Liver (tissue), 9 donors: ENCODE data around the gene P2RX7. TPM values are rescaled to one million over a fixed set of nuclear protein-coding genes. Genes with fewer than 3 reads are reported as not detected.

Experiments
- DNase-seq: peaks from one replicate; pipeline ENCODE4 v3.0.0-alpha.2; 2017; ENCODE audit warnings: low spot score
- H3K27ac ChIP-seq, 2 donors: one replicate each; pipeline ENCODE4 v1.7.0; 2013; ENCODE audit warnings: inconsistent platforms in 2 of 2, low read length in 2 of 2, control low read depth in 1 of 2, low read depth in 1 of 2, mild to moderate bottlenecking in 1 of 2
- H3K27me3 ChIP-seq, 4 donors: one replicate each; pipeline versions ENCODE4 v1.6.1 to v1.7.0; 2013; ENCODE audit warnings: low read length in 3 of 4, inconsistent platforms in 1 of 4, mild to moderate bottlenecking in 1 of 4, moderate library complexity in 1 of 4; ENCODE audit not compliant: control insufficient read depth in 4 of 4, insufficient read depth in 4 of 4
- H3K36me3 ChIP-seq, 4 donors: one replicate each; pipeline versions ENCODE4 v1.6.1 to v1.7.0; 2013; ENCODE audit warnings: low read length in 3 of 4, mild to moderate bottlenecking in 3 of 4, low read depth in 1 of 4, moderate library complexity in 1 of 4; ENCODE audit not compliant: control insufficient read depth in 4 of 4, insufficient read depth in 3 of 4
- H3K4me1 ChIP-seq, 4 donors: one replicate each; pipeline versions ENCODE4 v1.6.1 to v1.7.0; 2013; ENCODE audit warnings: low read length in 3 of 4, mild to moderate bottlenecking in 3 of 4, moderate library complexity in 1 of 4; ENCODE audit not compliant: control insufficient read depth in 4 of 4, insufficient read depth in 4 of 4
- H3K4me3 ChIP-seq, 3 donors: one replicate each; pipeline versions ENCODE4 v1.6.1 to v1.7.0; 2013; ENCODE audit warnings: low read length in 3 of 3, control low read depth in 1 of 3, low read depth in 1 of 3, mild to moderate bottlenecking in 1 of 3
- H3K9ac ChIP-seq, 2 donors: one replicate each; pipeline ENCODE4 v1.7.0; 2013; ENCODE audit warnings: low read length in 2 of 2, mild to moderate bottlenecking in 2 of 2, moderate library complexity in 2 of 2, control low read depth in 1 of 2, low read depth in 1 of 2
- H3K9me3 ChIP-seq, 4 donors: one replicate each; pipeline versions ENCODE4 v1.6.1 to v1.7.0; 2013; ENCODE audit warnings: low read length in 3 of 4; ENCODE audit not compliant: control insufficient read depth in 4 of 4
- ATF3 ChIP-seq: IDR thresholded peaks from 2 replicates; pipeline ENCODE4 v1.6.1; 2016; ENCODE audit warnings: antibody characterized with exemption
- EGR1 ChIP-seq, 2 donors: IDR thresholded peaks; 2 replicates each; pipeline ENCODE4 v1.6.1; 2016 to 2018; ENCODE audit warnings: antibody characterized with exemption in 2 of 2, low read depth in 2 of 2
- FOXA1 ChIP-seq: IDR thresholded peaks from 2 replicates; pipeline ENCODE4 v1.6.1; 2016; ENCODE audit warnings: antibody characterized with exemption
- FOXA2 ChIP-seq: IDR thresholded peaks from 2 replicates; pipeline ENCODE4 v1.6.1; 2016; ENCODE audit warnings: antibody characterized with exemption
- HNF4A ChIP-seq, 2 donors: conservative IDR thresholded peaks; 2 replicates each; pipeline ENCODE4 v1.6.1; 2016; ENCODE audit warnings: antibody characterized with exemption in 2 of 2, mild to moderate bottlenecking in 2 of 2
- HNF4G ChIP-seq: IDR thresholded peaks from 2 replicates; pipeline ENCODE4 v1.6.1; 2016; ENCODE audit warnings: antibody characterized with exemption
- JUND ChIP-seq, 2 donors: IDR thresholded peaks; 2 replicates each; pipeline ENCODE4 v1.6.1; 2016; ENCODE audit warnings: antibody characterized with exemption in 2 of 2
- RXRA ChIP-seq, 2 donors: IDR thresholded peaks; 2 replicates each; pipeline ENCODE4 v1.6.1; 2017 to 2018; ENCODE audit warnings: antibody characterized with exemption in 2 of 2, mild to moderate bottlenecking in 1 of 2
- SP1 ChIP-seq: IDR thresholded peaks from 2 replicates; pipeline ENCODE4 v1.6.1; 2018; ENCODE audit warnings: antibody characterized with exemption, mild to moderate bottlenecking
- TAF1 ChIP-seq: conservative IDR thresholded peaks from 2 replicates; pipeline ENCODE4 v1.6.1; 2016; ENCODE audit warnings: antibody characterized with exemption, mild to moderate bottlenecking
- WGBS: extraction: QIAGEN DNeasy Blood & Tissue Kit; methylation state at CpG from one replicate; pipeline ENCODE4 v1.1.7; 2013; 5-methylcytosine and 5-hydroxymethylcytosine counted together
- polyA plus RNA-seq, 2 donors: library from polyadenylated mRNA; stranded (reverse) in 1 of 2; unstranded in 1 of 2; fragments of 200-250 nt in 1 of 2; fragments of >200 nt in 1 of 2; fragmentation: Nextera tagmentation in 1 of 2; extraction: Ambion mirVana in 1 of 2; gene quantifications; one replicate each; pipeline versions ENCODE4 v1.2.1 to v1.2.3, GENCODE V29; 2013 to 2015
- total RNA-seq, 2 donors: library from RNA; depleted of rRNA; stranded (reverse); fragments of >200 nt; gene quantifications; one replicate each; pipeline ENCODE4 v1.2.3, GENCODE V29; 2014
- TF ChIP-seq, protein P1 (sequence below): IDR thresholded peaks from 2 replicates; pipeline ENCODE4 v1.6.1; 2016; ENCODE audit warnings: antibody characterized with exemption
- TF ChIP-seq, protein P2 (sequence below): fragments of 150-350 bp; IDR thresholded peaks from 2 replicates; pipeline ENCODE4 v1.5.1; 2017; ENCODE audit warnings: improper control_type of control experiment, low read depth, low read length; ENCODE audit not compliant: missing input control
- donor health status: healthy.
- donor health status: healthy.
- donor health status: healthy.
- donor health status: healthy.
- donor health status: healthy.

The P2RX7 gene
- total and polyA plus RNA-seq, 4 donors, result 1.2 to 3.2 (median 2.2) TPM

- H3K4me1 ChIP-seq, result peaks cover 4 to 56% (median 23%) of the 10 kb centered on the region in 4 donors
- H3K27me3 ChIP-seq, result no peaks in the 10 kb centered on the region
- no peaks in the 10 kb centered on the region for H3K36me3 ChIP-seq
- TF ChIP-seq, protein P1, sequence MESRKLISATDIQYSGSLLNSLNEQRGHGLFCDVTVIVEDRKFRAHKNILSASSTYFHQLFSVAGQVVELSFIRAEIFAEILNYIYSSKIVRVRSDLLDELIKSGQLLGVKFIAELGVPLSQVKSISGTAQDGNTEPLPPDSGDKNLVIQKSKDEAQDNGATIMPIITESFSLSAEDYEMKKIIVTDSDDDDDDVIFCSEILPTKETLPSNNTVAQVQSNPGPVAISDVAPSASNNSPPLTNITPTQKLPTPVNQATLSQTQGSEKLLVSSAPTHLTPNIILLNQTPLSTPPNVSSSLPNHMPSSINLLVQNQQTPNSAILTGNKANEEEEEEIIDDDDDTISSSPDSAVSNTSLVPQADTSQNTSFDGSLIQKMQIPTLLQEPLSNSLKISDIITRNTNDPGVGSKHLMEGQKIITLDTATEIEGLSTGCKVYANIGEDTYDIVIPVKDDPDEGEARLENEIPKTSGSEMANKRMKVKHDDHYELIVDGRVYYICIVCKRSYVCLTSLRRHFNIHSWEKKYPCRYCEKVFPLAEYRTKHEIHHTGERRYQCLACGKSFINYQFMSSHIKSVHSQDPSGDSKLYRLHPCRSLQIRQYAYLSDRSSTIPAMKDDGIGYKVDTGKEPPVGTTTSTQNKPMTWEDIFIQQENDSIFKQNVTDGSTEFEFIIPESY, result peak; percentile 35
- TF ChIP-seq SP1 (peak; percentile 61), FOXA1 (no peak), EGR1 (IDR thresholded peaks at IDR 0.05; ENCODE audit: low read depth in 2 of 2) (peak in 1 of 2 donors; percentile 12), FOXA2 (peak; percentile 11), RXRA (IDR thresholded peaks at IDR 0.05) (peak; percentile 89 to 91), ATF3 (no peak), HNF4G (peak; percentile 73), HNF4A (conservative IDR thresholded peaks at IDR 0.05) (peak; percentile 94 to 95)
- 24% methylated on average over 4 of the region's 4 CpGs for WGBS
- DNase-seq, result peak; percentile 45
- H3K9ac ChIP-seq, result peak overlapping the region in 1 of 2 donors; percentile 80
- H3K9me3 ChIP-seq, result no peaks in the 10 kb centered on the region
- no peak overlapping the region for H3K4me3 ChIP-seq
- H3K27ac ChIP-seq, result peak overlapping the region; percentile 80 to 94
These were observed 735 bp upstream of the P2RX7 start for GRCh38 chr12:121131941-121132341.

- TF ChIP-seq, protein P2, sequence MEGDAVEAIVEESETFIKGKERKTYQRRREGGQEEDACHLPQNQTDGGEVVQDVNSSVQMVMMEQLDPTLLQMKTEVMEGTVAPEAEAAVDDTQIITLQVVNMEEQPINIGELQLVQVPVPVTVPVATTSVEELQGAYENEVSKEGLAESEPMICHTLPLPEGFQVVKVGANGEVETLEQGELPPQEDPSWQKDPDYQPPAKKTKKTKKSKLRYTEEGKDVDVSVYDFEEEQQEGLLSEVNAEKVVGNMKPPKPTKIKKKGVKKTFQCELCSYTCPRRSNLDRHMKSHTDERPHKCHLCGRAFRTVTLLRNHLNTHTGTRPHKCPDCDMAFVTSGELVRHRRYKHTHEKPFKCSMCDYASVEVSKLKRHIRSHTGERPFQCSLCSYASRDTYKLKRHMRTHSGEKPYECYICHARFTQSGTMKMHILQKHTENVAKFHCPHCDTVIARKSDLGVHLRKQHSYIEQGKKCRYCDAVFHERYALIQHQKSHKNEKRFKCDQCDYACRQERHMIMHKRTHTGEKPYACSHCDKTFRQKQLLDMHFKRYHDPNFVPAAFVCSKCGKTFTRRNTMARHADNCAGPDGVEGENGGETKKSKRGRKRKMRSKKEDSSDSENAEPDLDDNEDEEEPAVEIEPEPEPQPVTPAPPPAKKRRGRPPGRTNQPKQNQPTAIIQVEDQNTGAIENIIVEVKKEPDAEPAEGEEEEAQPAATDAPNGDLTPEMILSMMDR, result no peak
- TF ChIP-seq FOXA1 (no peak), ATF3 (no peak), FOXA2 (no peak), HNF4A (conservative IDR thresholded peaks at IDR 0.05) (no peak), JUND (IDR thresholded peaks at IDR 0.05) (no peak)
- 87% methylated on average over 7 of the region's 7 CpGs for WGBS
- H3K36me3 ChIP-seq, result no peaks in the 10 kb centered on the region
- H3K9me3 ChIP-seq, result no peaks in the 10 kb centered on the region
- peaks cover 4 to 44% (median 19%) of the 10 kb centered on the region in 4 donors for H3K4me1 ChIP-seq
- no peak overlapping the region for H3K9ac ChIP-seq
- H3K4me3 ChIP-seq, result no peak overlapping the region
- no peak for DNase-seq
- H3K27ac ChIP-seq, result peak overlapping the region; percentile 80 to 94
- no peaks in the 10 kb centered on the region for H3K27me3 ChIP-seq
These were observed 1.2 kb downstream of the P2RX7 start for GRCh38 chr12:121133838-121134237.

DNA sequence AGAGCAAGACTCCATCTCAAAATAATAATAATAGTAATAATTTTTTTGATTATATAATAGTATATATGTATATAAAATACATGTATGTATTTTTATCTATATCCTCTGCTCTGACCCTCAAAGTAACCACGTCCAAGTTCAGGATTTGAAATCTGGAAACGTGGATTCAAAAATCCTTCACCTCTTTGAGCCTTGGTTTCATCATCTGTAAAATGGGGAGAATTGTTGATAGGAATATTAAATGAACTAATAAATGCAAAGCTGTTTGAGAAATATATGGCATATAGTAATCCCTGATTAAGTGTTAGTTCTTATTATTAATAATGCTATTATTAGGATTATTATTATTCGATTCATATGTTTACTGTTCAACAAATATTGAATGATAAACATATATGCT lies 2.6 kb downstream of the P2RX7 start:
- Histone ChIP-seq H3K4me1 (peaks cover 3 to 33% (median 13%) of the 10 kb centered on the region in 4 donors), H3K36me3 (no peaks in the 10 kb centered on the region), H3K9me3 (no peaks in the 10 kb centered on the region), H3K27me3 (no peaks in the 10 kb centered on the region), H3K27ac (no peak overlapping the region), H3K4me3 (no peak overlapping the region), H3K9ac (no peak overlapping the region)
- 96% methylated on average over 3 of the region's 3 CpGs for WGBS
- TF ChIP-seq, protein P2, result no peak
- TF ChIP-seq TAF1 (no peak), FOXA1 (no peak)
- no peak for DNase-seq
